Large intestine (tissue), 3 donors: ENCODE data around the gene GOSR1. TPM values are rescaled to one million over a fixed set of nuclear protein-coding genes. Genes with fewer than 3 reads are reported as not detected.
"Not testable (repeated sequence)": the region's sequence is repeated elsewhere in the genome, so short reads cannot be mapped to it uniquely, and the experiment has no call there.

ENCODE experiments used
- DNase-seq, 2 donors: peaks; one replicate each; pipeline versions ENCODE4 v3.0.0 to v3.0.0-alpha.2; 2013
- H3K27ac ChIP-seq: one replicate; pipeline ENCODE4 v1.5.1; 2013; ENCODE audit warnings: low read length
- H3K27me3 ChIP-seq: 2 replicates; pipeline ENCODE4 v1.6.1; 2013; ENCODE audit warnings: low read length; ENCODE audit not compliant: control insufficient read depth, insufficient read depth
- H3K36me3 ChIP-seq: 2 replicates; pipeline ENCODE4 v1.6.1; 2013; ENCODE audit warnings: low read length; ENCODE audit not compliant: control insufficient read depth, insufficient read depth
- H3K4me1 ChIP-seq: one replicate; pipeline ENCODE4 v1.6.1; 2013; ENCODE audit warnings: low read length; ENCODE audit not compliant: control insufficient read depth, insufficient read depth
- H3K4me3 ChIP-seq: one replicate; pipeline ENCODE4 v1.5.1; 2013; ENCODE audit warnings: low read length
- H3K9me3 ChIP-seq: one replicate; pipeline ENCODE4 v1.6.1; 2013; ENCODE audit warnings: mild to moderate bottlenecking, low read depth, low read length, moderate library complexity; ENCODE audit not compliant: control insufficient read depth
- WGBS: methylation state at CpG from one replicate; pipeline ENCODE4 v1.1.5; 2013; ENCODE audit warnings: low lambda C conversion rate; ENCODE audit not compliant: insufficient coverage; 5-methylcytosine and 5-hydroxymethylcytosine counted together
- polyA plus RNA-seq: library from polyadenylated mRNA; unstranded; fragments of 120-200 nt; gene quantifications from one replicate; pipeline ENCODE4 v1.2.1, GENCODE V29; 2013

GOSR1 gene
- polyA plus RNA-seq, 1 donor, result 44.1 TPM

- no peaks in the 10 kb centered on the region for H3K36me3 ChIP-seq
- no peaks in the 10 kb centered on the region for H3K27me3 ChIP-seq
- H3K4me1 ChIP-seq, result no peaks in the 10 kb centered on the region
- no peak overlapping the region for H3K27ac ChIP-seq
- H3K4me3 ChIP-seq, result no peak overlapping the region
- no CpG with 5 or more reads among the region's 10 CpGs for WGBS
- no peaks in the 10 kb centered on the region for H3K9me3 ChIP-seq
- DNase-seq, result no peak
These were observed 75.9 kb downstream of the GOSR1 start for GRCh38 chr17:30552994-30553566.

GRCh38 chr17:30553823-30554440, 76.7 kb downstream of the GOSR1 start:
- H3K9me3 ChIP-seq, H3K27ac ChIP-seq, DNase-seq, H3K27me3 ChIP-seq, H3K4me3 ChIP-seq, H3K36me3 ChIP-seq, H3K4me1 ChIP-seq: not testable (repeated sequence)
- no CpG with 5 or more reads among the region's 4 CpGs for WGBS

GRCh38 chr17:30554839-30555751, 77.9 kb downstream of the GOSR1 start:
- no peaks in the 10 kb centered on the region for H3K36me3 ChIP-seq
- H3K27me3 ChIP-seq, result no peaks in the 10 kb centered on the region
- H3K4me1 ChIP-seq, result no peaks in the 10 kb centered on the region
- no peaks in the 10 kb centered on the region for H3K9me3 ChIP-seq
- no peak overlapping the region for H3K4me3 ChIP-seq
- DNase-seq, result no peak
- no CpG with 5 or more reads among the region's 20 CpGs for WGBS
- H3K27ac ChIP-seq, result no peak overlapping the region

- Histone ChIP-seq H3K27me3 (no peaks in the 10 kb centered on the region), H3K27ac (no peak overlapping the region), H3K4me3 (no peak overlapping the region), H3K36me3 (no peaks in the 10 kb centered on the region), H3K4me1 (no peaks in the 10 kb centered on the region), H3K9me3 (no peaks in the 10 kb centered on the region)
- no CpG with 5 or more reads among the region's 5 CpGs for WGBS
- no peak for DNase-seq
These were observed 78.7 kb downstream of the GOSR1 start for GRCh38 chr17:30555942-30556341.

- WGBS, result no CpG with 5 or more reads among the region's 26 CpGs
- H3K27me3 ChIP-seq, result no peaks in the 10 kb centered on the region
- no peak overlapping the region for H3K27ac ChIP-seq
- H3K4me3 ChIP-seq, result no peak overlapping the region
- DNase-seq, result no peak
- H3K36me3 ChIP-seq, result no peaks in the 10 kb centered on the region
- H3K4me1 ChIP-seq, result no peaks in the 10 kb centered on the region
- H3K9me3 ChIP-seq, result no peaks in the 10 kb centered on the region
These were observed 79.4 kb downstream of the GOSR1 start for GRCh38 chr17:30556374-30557332.

GRCh38 chr17:30557916-30558685, 80.9 kb downstream of the GOSR1 start:
- Histone ChIP-seq H3K4me1 (no peaks in the 10 kb centered on the region), H3K9me3 (no peaks in the 10 kb centered on the region)
- WGBS, result no CpG with 5 or more reads among the region's 8 CpGs

GRCh38 chr17:30558686-30559545, 81.7 kb downstream of the GOSR1 start:
- no CpG with 5 or more reads among the region's 22 CpGs for WGBS
- Histone ChIP-seq H3K27me3 (no peaks in the 10 kb centered on the region), H3K36me3 (no peaks in the 10 kb centered on the region), H3K4me1 (no peaks in the 10 kb centered on the region), H3K4me3 (no peak overlapping the region), H3K27ac (no peak overlapping the region), H3K9me3 (no peaks in the 10 kb centered on the region)
- no peak for DNase-seq

More at GRCh38 chr17:30557916-30558685, 80.9 kb downstream of the GOSR1 start:
- Histone ChIP-seq H3K27me3 (no peaks in the 10 kb centered on the region), H3K27ac (no peak overlapping the region), H3K4me3 (no peak overlapping the region), H3K36me3 (no peaks in the 10 kb centered on the region)
- DNase-seq, result no peak

- no peaks in the 10 kb centered on the region for H3K36me3 ChIP-seq
- no CpG with 5 or more reads among the region's 7 CpGs for WGBS
- DNase-seq, result no peak
- H3K9me3 ChIP-seq, result no peaks in the 10 kb centered on the region
- no peaks in the 10 kb centered on the region for H3K4me1 ChIP-seq
- no peaks in the 10 kb centered on the region for H3K27me3 ChIP-seq
- no peak overlapping the region for H3K27ac ChIP-seq
- H3K4me3 ChIP-seq, result no peak overlapping the region
These were observed 82.4 kb downstream of the GOSR1 start for GRCh38 chr17:30559656-30560055.
